ENCODE data around the gene SLC45A3.

GRCh38 chr1:205672970-205673369, 7.3 kb downstream of the SLC45A3 start:
- no peak for TF ChIP-seq EGR1 (IDR thresholded peaks at IDR 0.05; ENCODE audit: low read depth in 2 of 2)
- TF ChIP-seq, protein P1, sequence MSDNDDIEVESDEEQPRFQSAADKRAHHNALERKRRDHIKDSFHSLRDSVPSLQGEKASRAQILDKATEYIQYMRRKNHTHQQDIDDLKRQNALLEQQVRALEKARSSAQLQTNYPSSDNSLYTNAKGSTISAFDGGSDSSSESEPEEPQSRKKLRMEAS (IDR thresholded peaks at IDR 0.05) = no peak
- TF ChIP-seq, protein P2, sequence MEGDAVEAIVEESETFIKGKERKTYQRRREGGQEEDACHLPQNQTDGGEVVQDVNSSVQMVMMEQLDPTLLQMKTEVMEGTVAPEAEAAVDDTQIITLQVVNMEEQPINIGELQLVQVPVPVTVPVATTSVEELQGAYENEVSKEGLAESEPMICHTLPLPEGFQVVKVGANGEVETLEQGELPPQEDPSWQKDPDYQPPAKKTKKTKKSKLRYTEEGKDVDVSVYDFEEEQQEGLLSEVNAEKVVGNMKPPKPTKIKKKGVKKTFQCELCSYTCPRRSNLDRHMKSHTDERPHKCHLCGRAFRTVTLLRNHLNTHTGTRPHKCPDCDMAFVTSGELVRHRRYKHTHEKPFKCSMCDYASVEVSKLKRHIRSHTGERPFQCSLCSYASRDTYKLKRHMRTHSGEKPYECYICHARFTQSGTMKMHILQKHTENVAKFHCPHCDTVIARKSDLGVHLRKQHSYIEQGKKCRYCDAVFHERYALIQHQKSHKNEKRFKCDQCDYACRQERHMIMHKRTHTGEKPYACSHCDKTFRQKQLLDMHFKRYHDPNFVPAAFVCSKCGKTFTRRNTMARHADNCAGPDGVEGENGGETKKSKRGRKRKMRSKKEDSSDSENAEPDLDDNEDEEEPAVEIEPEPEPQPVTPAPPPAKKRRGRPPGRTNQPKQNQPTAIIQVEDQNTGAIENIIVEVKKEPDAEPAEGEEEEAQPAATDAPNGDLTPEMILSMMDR (IDR thresholded peaks at IDR 0.05; ENCODE audit: low read depth, low read length, missing input control) = no peak
- TF ChIP-seq NR2F2 (IDR thresholded peaks at IDR 0.05) = no peak
- TF ChIP-seq SP1 (IDR thresholded peaks at IDR 0.05) = no peak
- no peak for TF ChIP-seq RAD21 (IDR thresholded peaks at IDR 0.05)
- TF ChIP-seq YY1 (IDR thresholded peaks at IDR 0.05) = no peak
- peak; percentile 41 to 66 for TF ChIP-seq HNF4A (conservative IDR thresholded peaks at IDR 0.05)
- no peak for TF ChIP-seq TAF1 (conservative IDR thresholded peaks at IDR 0.05)

Measured in liver (tissue), 3 donors.